B cell (primary cell): Measurements from ENCODE around the gene THSD4. TPM values are rescaled to one million over a fixed set of nuclear protein-coding genes. Genes with fewer than 3 reads are reported as not detected.

Experiments used
- ATAC-seq: fragments of 200-7000 bp; cut with Tn5 transposase; one replicate; pipeline ENCODE4 v1.10.0; 2021; ENCODE audit warnings: low read depth, mild to moderate bottlenecking, moderate number of reproducible peaks, moderate library complexity
- CTCF ChIA-PET: fragments of 350-600 bp; sonication (Branson Sonifier 250); formaldehyde crosslinking; loops from one replicate; lab custom pipeline; 2021; ENCODE audit warnings: antibody characterized with exemption, inconsistent platforms; lab: Charles Lee
- POLR2A ChIA-PET: fragments of 350-600 bp; sonication (Branson Sonifier 250); formaldehyde crosslinking; loops from one replicate; lab custom pipeline; 2021; ENCODE audit warnings: antibody characterized with exemption; lab: Charles Lee
- DNase-seq: peaks from one replicate; pipeline ENCODE4 v3.0.0; 2013
- H2AFZ ChIP-seq: 2 replicates; pipeline ENCODE4 v1.6.1; 2012; ENCODE audit warnings: mild to moderate bottlenecking, low read depth, low read length; ENCODE audit not compliant: insufficient read depth, poor library complexity, severe bottlenecking
- H3K27ac ChIP-seq, 2 donors: 1 replicate in 1 of 2; 2 replicates in 1 of 2; pipeline ENCODE4 v1.5.1; 2012 to 2013; ENCODE audit warnings: low read length in 2 of 2, mild to moderate bottlenecking in 2 of 2, moderate library complexity in 1 of 2
- H3K27me3 ChIP-seq, 4 experiments: fragments of 200-600 bp in 1 of 4; sonication (generic) in 1 of 4; replicated peaks in 1 of 4; 1 replicate in 2 of 4; 2 replicates in 2 of 4; pipeline versions ENCODE4 v1.6.1 to v1.7.0; 2013 to 2016; ENCODE audit warnings: low read length in 3 of 4, mild to moderate bottlenecking in 2 of 4, mixed read lengths in 1 of 4, moderate library complexity in 1 of 4; ENCODE audit not compliant: insufficient read depth in 4 of 4, control insufficient read depth in 3 of 4; ENCODE audit errors: control extremely low read depth in 1 of 4
- H3K36me3 ChIP-seq, 2 experiments: replicated peaks in 1 of 2; 1 replicate in 1 of 2; 2 replicates in 1 of 2; pipeline versions ENCODE4 v1.6.1 to v1.7.1; 2013; ENCODE audit warnings: low read length in 1 of 2; ENCODE audit not compliant: insufficient read depth in 2 of 2, control insufficient read depth in 1 of 2; ENCODE audit errors: control extremely low read depth in 1 of 2, extremely low read depth in 1 of 2
- H3K4me1 ChIP-seq, 2 donors: fragments of 200-600 bp in 1 of 2; sonication (generic) in 1 of 2; 1 replicate in 1 of 2; 2 replicates in 1 of 2; pipeline versions ENCODE4 v1.5.1 to v1.6.1; 2013 to 2017; ENCODE audit warnings: low read length in 2 of 2; ENCODE audit not compliant: control insufficient read depth in 2 of 2, insufficient read depth in 2 of 2
- H3K4me2 ChIP-seq: replicated peaks from 2 replicates; pipeline ENCODE3; 2012; ENCODE audit warnings: mild to moderate bottlenecking, low read depth, low read length; ENCODE audit not compliant: poor library complexity, severe bottlenecking
- H3K4me3 ChIP-seq, 5 experiments: fragments of 200-600 bp in 1 of 5; sonication (generic) in 1 of 5; 1 replicate in 3 of 5; 2 replicates in 2 of 5; pipeline versions ENCODE4 v1.5.1 to v1.7.0; 2011 to 2016; ENCODE audit warnings: low read length in 4 of 5, mild to moderate bottlenecking in 4 of 5, low read depth in 2 of 5, control low read depth in 1 of 5, moderate library complexity in 1 of 5; ENCODE audit not compliant: insufficient read depth in 1 of 5; ENCODE audit errors: control extremely low read depth in 1 of 5, extremely low read depth in 1 of 5
- H3K79me2 ChIP-seq: fragments of 200-600 bp; sonication (generic); one replicate; pipeline ENCODE4 v1.6.0; 2016; ENCODE audit warnings: low read length; ENCODE audit not compliant: control insufficient read depth, insufficient read depth
- H3K9ac ChIP-seq: fragments of 200-600 bp; sonication (generic); 2 replicates; pipeline ENCODE4 v1.6.1; 2017; ENCODE audit warnings: mild to moderate bottlenecking, low read length, moderate library complexity
- H3K9me3 ChIP-seq, 3 donors: one replicate each; pipeline versions ENCODE4 v1.6.1 to v1.7.1; 2013; ENCODE audit warnings: low read length in 2 of 3; ENCODE audit not compliant: control insufficient read depth in 2 of 3, insufficient read depth in 1 of 3; ENCODE audit errors: control extremely low read depth in 1 of 3
- H4K20me1 ChIP-seq: 2 replicates; pipeline ENCODE4 v1.6.0; 2012; ENCODE audit warnings: mild to moderate bottlenecking, low read length; ENCODE audit not compliant: insufficient read depth, control insufficient read depth, poor library complexity, severe bottlenecking
- H3K27ac Mint-ChIP-seq: one replicate; pipeline ENCODE4 v1.8.0; 2021; ENCODE audit warnings: mixed read lengths
- H3K27me3 Mint-ChIP-seq: one replicate; pipeline ENCODE4 v1.8.0; 2021; ENCODE audit warnings: mixed read lengths
- H3K4me1 Mint-ChIP-seq: one replicate; pipeline ENCODE4 v1.8.0; 2021; ENCODE audit warnings: mixed read lengths
- H3K4me3 Mint-ChIP-seq: one replicate; pipeline ENCODE4 v1.8.0; 2021; ENCODE audit warnings: mixed read lengths
- H3K9me3 Mint-ChIP-seq: one replicate; pipeline ENCODE4 v1.8.0; 2022; ENCODE audit warnings: mixed read lengths; ENCODE audit not compliant: insufficient read depth
- CTCF ChIP-seq: fragments of 200-600 bp; IDR thresholded peaks from one replicate; pipeline ENCODE4 v1.8.0; 2022; ENCODE audit warnings: antibody characterized with exemption, mild to moderate bottlenecking
- EZH2 ChIP-seq: IDR thresholded peaks from 2 replicates; pipeline ENCODE4 v1.6.1; 2012; ENCODE audit warnings: borderline replicate concordance, low read depth, mild to moderate bottlenecking, moderate library complexity, low read length; ENCODE audit not compliant: insufficient read depth, poor library complexity, severe bottlenecking
- whole genome bisulfite sequencing: methylation state at CpG from one replicate; pipeline ENCODE4 v1.1.5; 2013; ENCODE audit warnings: missing lambda C conversion rate; ENCODE audit not compliant: insufficient coverage; 5-methylcytosine and 5-hydroxymethylcytosine counted together
- intact Hi-C: fragments of 100-400 bp; cut with micrococcal nuclease; formaldehyde crosslinking; loops from one replicate; pipeline ENCODE4 v1.10.0; 2022
- polyA plus RNA-seq: library from polyadenylated mRNA; depleted of rRNA; stranded (reverse); fragments of >200 nt; gene quantifications from 2 replicates; pipeline ENCODE4 v1.2.3, GENCODE V29; 2012
- total RNA-seq, 2 donors: library from RNA; stranded (reverse); fragments of 120-200 nt in 1 of 2; gene quantifications; 1 replicate in 1 of 2; 2 replicates in 1 of 2; pipeline versions ENCODE4 v1.2.3 to v1.2.4, GENCODE V29; 2013 to 2022

Gene THSD4
- total and polyA plus RNA-seq, 2 donors (not counting 1 experiment from before 2014, with no cell fraction given) = not detected

- no peaks in the 10 kb centered on the region for H3K36me3 ChIP-seq
- no peak overlapping the region for H3K4me3 ChIP-seq
- no peaks in the 10 kb centered on the region for H3K4me1 ChIP-seq
- CTCF ChIA-PET = no interaction called here
- no peaks in the 10 kb centered on the region for H3K4me1 Mint-ChIP-seq
- no peak overlapping the region for H3K27ac ChIP-seq
- 100% methylated on average over 1 of the region's 3 CpGs for WGBS
- intact Hi-C loops = no loop called here
- no peak overlapping the region for H3K4me3 Mint-ChIP-seq
- no peak overlapping the region for H3K27ac Mint-ChIP-seq
- POLR2A ChIA-PET = no interaction called here
- no peak overlapping the region for H2AFZ ChIP-seq
- no peaks in the 10 kb centered on the region for H3K79me2 ChIP-seq
- H3K9ac ChIP-seq = no peak overlapping the region
- peaks cover 0 to 2% (median 1%) of the 10 kb centered on the region in 3 donors for H3K9me3 ChIP-seq
- no peaks in the 10 kb centered on the region for H3K27me3 Mint-ChIP-seq
- no peaks in the 10 kb centered on the region for H4K20me1 ChIP-seq
- H3K9me3 Mint-ChIP-seq = no peaks in the 10 kb centered on the region
- ATAC-seq (no peak), DNase-seq (no peak)
- no peak overlapping the region for H3K4me2 ChIP-seq
- no peak for TF ChIP-seq EZH2
- TF ChIP-seq CTCF = no peak
- no peaks in the 10 kb centered on the region for H3K27me3 ChIP-seq
Observed at GRCh38 chr15:71273731-71274447, 158.6 kb downstream of the THSD4 start.

- DNase-seq (no peak), ATAC-seq (no peak)
- no peak overlapping the region for H3K9ac ChIP-seq
- no peaks in the 10 kb centered on the region for H3K27me3 ChIP-seq
- no CpG with 5 or more reads among the region's 1 CpG for WGBS
- H3K36me3 ChIP-seq = no peaks in the 10 kb centered on the region
- no peak for TF ChIP-seq CTCF
- no peak for TF ChIP-seq EZH2
- Mint-ChIP-seq H3K4me1 (no peaks in the 10 kb centered on the region), H3K27ac (no peak overlapping the region), H3K27me3 (no peaks in the 10 kb centered on the region), H3K9me3 (no peaks in the 10 kb centered on the region), H3K4me3 (no peak overlapping the region)
- H3K79me2 ChIP-seq = no peaks in the 10 kb centered on the region
- peaks cover 0 to 2% (median 0%) of the 10 kb centered on the region in 3 donors for H3K9me3 ChIP-seq
- H3K4me2 ChIP-seq = no peak overlapping the region
- H3K27ac ChIP-seq = no peak overlapping the region
- intact Hi-C loops = no loop called here
- no peak overlapping the region for H3K4me3 ChIP-seq
- CTCF ChIA-PET = no interaction called here
- no peaks in the 10 kb centered on the region for H3K4me1 ChIP-seq
- POLR2A ChIA-PET = no interaction called here
- no peak overlapping the region for H2AFZ ChIP-seq
- H4K20me1 ChIP-seq = no peaks in the 10 kb centered on the region
Observed at GRCh38 chr15:71274448-71274798, 159.2 kb downstream of the THSD4 start.
